ENCODE data around the gene HEPN1. TPM values are rescaled to one million over a fixed set of nuclear protein-coding genes. Genes with fewer than 3 reads are reported as not detected.

The HEPN1 gene
- total RNA-seq, 1 experiment from 2014 or later = not detected

- Mint-ChIP-seq H3K27me3 (ENCODE audit: unreplicated experiment) (peaks cover 65% of the 10 kb centered on the region), H3K4me1 (ENCODE audit: low read depth, unreplicated experiment) (no peaks in the 10 kb centered on the region), H3K9me3 (ENCODE audit: low read depth, unreplicated experiment) (no peaks in the 10 kb centered on the region), H3K27ac (ENCODE audit: unreplicated experiment) (no peak overlapping the region), H3K36me3 (ENCODE audit: insufficient read depth, unreplicated experiment) (no peaks in the 10 kb centered on the region), H3K4me3 (ENCODE audit: low read depth, unreplicated experiment) (no peak overlapping the region)
- no peak for TF ChIP-seq CTCF (IDR thresholded peaks at IDR 0.05; ENCODE audit: unreplicated experiment)
- no peak for DNase-seq
- CTCF ChIA-PET = interaction anchor here (0.6 kb wide), 1 partner anchor 204 kb away, joined by 8 read pairs; no protein-coding TSS in a partner anchor
- no TSS peak for BruUV-seq (replicated peaks)
- intact Hi-C loops (cut with micrococcal nuclease; ENCODE audit: unreplicated experiment) = no loop called here
Measured at GRCh38 chr11:124920356-124920755, 1.3 kb downstream of the HEPN1 start.

DNA sequence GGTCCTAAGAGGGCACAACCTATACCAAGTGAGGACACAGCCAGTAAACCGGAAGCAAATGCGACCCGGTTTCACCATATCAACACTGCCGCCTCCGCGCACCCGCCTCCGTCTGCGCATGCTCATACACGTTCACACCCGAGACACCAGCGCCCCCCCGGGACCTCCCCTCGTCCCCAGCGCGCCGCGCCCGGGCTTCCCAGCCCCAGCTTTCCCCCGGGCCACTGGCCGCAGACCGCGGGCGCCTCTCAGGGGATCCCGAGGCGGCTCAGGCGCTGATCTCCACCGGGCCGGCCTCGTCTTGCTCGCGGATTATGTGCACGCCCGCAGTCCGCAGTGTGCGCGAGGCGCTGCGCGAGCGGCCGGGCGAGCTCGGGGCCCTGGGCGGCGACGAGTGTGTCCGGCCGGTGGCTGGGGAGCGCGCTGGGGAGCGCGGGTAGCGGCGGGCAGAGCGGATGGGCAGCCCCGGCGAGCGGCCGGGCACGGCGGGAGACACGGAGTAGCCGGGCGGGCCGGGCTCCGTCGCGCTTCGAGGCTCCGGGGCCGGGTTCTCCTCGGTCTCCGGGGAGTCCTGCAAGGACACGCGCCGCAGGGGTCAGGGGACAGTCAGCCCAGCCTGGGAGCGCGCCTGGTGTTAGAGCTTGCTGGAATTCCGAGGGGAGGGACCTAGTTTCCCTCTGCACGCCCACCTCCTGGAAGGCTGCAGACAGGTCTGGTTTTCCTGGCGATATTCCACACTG, 2.0 kb downstream of the HEPN1 start:
- no peaks in the 10 kb centered on the region for H3K4me1 Mint-ChIP-seq (ENCODE audit: low read depth, unreplicated experiment)
- no peak overlapping the region for H3K4me3 Mint-ChIP-seq (ENCODE audit: low read depth, unreplicated experiment)
- no TSS peak for BruUV-seq (replicated peaks)
- no peaks in the 10 kb centered on the region for H3K9me3 Mint-ChIP-seq (ENCODE audit: low read depth, unreplicated experiment)
- intact Hi-C loops (cut with micrococcal nuclease; ENCODE audit: unreplicated experiment) = no loop called here
- no peaks in the 10 kb centered on the region for H3K36me3 Mint-ChIP-seq (ENCODE audit: insufficient read depth, unreplicated experiment)
- TF ChIP-seq CTCF (IDR thresholded peaks at IDR 0.05; ENCODE audit: unreplicated experiment) = no peak
- no peak overlapping the region for H3K27ac Mint-ChIP-seq (ENCODE audit: unreplicated experiment)
- H3K27me3 Mint-ChIP-seq (ENCODE audit: unreplicated experiment) = peaks cover 65% of the 10 kb centered on the region
- CTCF ChIA-PET = no interaction called here
- DNase-seq = no peak

DNA sequence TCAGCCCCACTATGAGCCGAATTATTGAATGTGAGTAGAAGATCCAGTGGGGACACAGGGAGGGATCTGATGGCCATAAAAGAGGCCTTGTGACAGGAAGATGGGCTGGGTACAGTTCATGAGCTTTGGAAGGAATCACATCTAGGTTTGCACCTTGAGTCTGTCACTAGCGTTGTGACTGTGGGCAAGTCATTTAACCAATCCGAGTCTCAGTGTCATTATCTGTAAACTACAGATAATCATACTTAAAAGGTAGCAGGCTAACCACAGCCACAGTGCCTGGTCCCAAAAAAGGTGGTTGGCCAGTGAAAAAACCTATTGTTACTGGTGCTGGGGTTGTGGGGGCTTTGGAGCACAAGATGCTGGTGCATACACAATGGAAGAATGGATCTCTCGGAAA, 3.8 kb downstream of the HEPN1 start:
- intact Hi-C loops (cut with micrococcal nuclease; ENCODE audit: unreplicated experiment) = no loop called here
- Mint-ChIP-seq H3K9me3 (ENCODE audit: low read depth, unreplicated experiment) (no peaks in the 10 kb centered on the region), H3K4me1 (ENCODE audit: low read depth, unreplicated experiment) (no peaks in the 10 kb centered on the region), H3K27ac (ENCODE audit: unreplicated experiment) (no peak overlapping the region), H3K36me3 (ENCODE audit: insufficient read depth, unreplicated experiment) (no peaks in the 10 kb centered on the region), H3K27me3 (ENCODE audit: unreplicated experiment) (peaks cover 47% of the 10 kb centered on the region), H3K4me3 (ENCODE audit: low read depth, unreplicated experiment) (no peak overlapping the region)
- BruUV-seq (replicated peaks) = no TSS peak
- CTCF ChIA-PET = no interaction called here
- TF ChIP-seq CTCF (IDR thresholded peaks at IDR 0.05; ENCODE audit: unreplicated experiment) = no peak
- DNase-seq = no peak

- H3K9me3 Mint-ChIP-seq (ENCODE audit: low read depth, unreplicated experiment) = no peaks in the 10 kb centered on the region
- TF ChIP-seq CTCF (IDR thresholded peaks at IDR 0.05; ENCODE audit: unreplicated experiment) = no peak
- intact Hi-C loops (cut with micrococcal nuclease; ENCODE audit: unreplicated experiment) = no loop called here
- no peaks in the 10 kb centered on the region for H3K4me1 Mint-ChIP-seq (ENCODE audit: low read depth, unreplicated experiment)
- no peak overlapping the region for H3K4me3 Mint-ChIP-seq (ENCODE audit: low read depth, unreplicated experiment)
- H3K27me3 Mint-ChIP-seq (ENCODE audit: unreplicated experiment) = peaks cover 46% of the 10 kb centered on the region
- BruUV-seq (replicated peaks) = no TSS peak
- no peaks in the 10 kb centered on the region for H3K36me3 Mint-ChIP-seq (ENCODE audit: insufficient read depth, unreplicated experiment)
- DNase-seq = no peak
- CTCF ChIA-PET = no interaction called here
- no peak overlapping the region for H3K27ac Mint-ChIP-seq (ENCODE audit: unreplicated experiment)
Measured at GRCh38 chr11:124923296-124923695, 4.2 kb downstream of the HEPN1 start.
